Mesendoderm (in vitro differentiated cells): Measurements from ENCODE around the gene ZNF705A. TPM values are rescaled to one million over a fixed set of nuclear protein-coding genes. Genes with fewer than 3 reads are reported as not detected.
"Not testable (repeated sequence)": the region's sequence is repeated elsewhere in the genome, so short reads cannot be mapped to it uniquely, and the experiment has no call there.

Source experiments
- DNase-seq: peaks from one replicate; pipeline ENCODE4 v3.0.0; 2013
- H2AK5ac ChIP-seq: 2 replicates; pipeline ENCODE4 v1.6.1; 2013; ENCODE audit warnings: low read length, inconsistent platforms
- H2BK120ac ChIP-seq: 2 replicates; pipeline ENCODE4 v1.6.1; 2013; ENCODE audit warnings: low read depth, mild to moderate bottlenecking, low read length, moderate library complexity, mixed read lengths
- H2BK15ac ChIP-seq: replicated peaks from 2 replicates; pipeline ENCODE4 v1.6.1; 2013; ENCODE audit warnings: low read depth, mild to moderate bottlenecking, moderate library complexity
- H2BK5ac ChIP-seq: 2 replicates; pipeline ENCODE4 v1.6.1; 2013; ENCODE audit warnings: low read length, inconsistent platforms
- H3K18ac ChIP-seq: 2 replicates; pipeline ENCODE4 v1.6.1; 2013; ENCODE audit warnings: mild to moderate bottlenecking, low read length, mixed read lengths
- H3K23ac ChIP-seq: one replicate; pipeline ENCODE4 v1.6.1; 2013; ENCODE audit warnings: low read length
- H3K27ac ChIP-seq: 2 replicates; pipeline ENCODE4 v1.5.1; 2013; ENCODE audit warnings: low read depth, mild to moderate bottlenecking, inconsistent platforms, low read length, moderate library complexity
- H3K27me3 ChIP-seq: 2 replicates; pipeline ENCODE4 v1.6.1; 2013; ENCODE audit warnings: low read length, control low read depth, mild to moderate bottlenecking, inconsistent platforms; ENCODE audit not compliant: insufficient read depth, poor library complexity
- H3K36me3 ChIP-seq: 2 replicates; pipeline ENCODE4 v1.6.1; 2013; ENCODE audit warnings: low read length, inconsistent platforms; ENCODE audit not compliant: control insufficient read depth, insufficient read depth
- H3K4ac ChIP-seq: one replicate; pipeline ENCODE4 v1.6.1; 2013; ENCODE audit warnings: low read depth, mild to moderate bottlenecking, low read length, moderate library complexity
- H3K4me1 ChIP-seq: 2 replicates; pipeline ENCODE4 v1.6.1; 2013; ENCODE audit warnings: low read depth, low read length, inconsistent platforms; ENCODE audit not compliant: control insufficient read depth
- H3K4me2 ChIP-seq: 2 replicates; pipeline ENCODE4 v1.6.1; 2013; ENCODE audit warnings: low read length
- H3K4me3 ChIP-seq: 2 replicates; pipeline ENCODE4 v1.5.1; 2013; ENCODE audit warnings: mild to moderate bottlenecking, low read length
- H3K56ac ChIP-seq: one replicate; pipeline ENCODE4 v1.6.1; 2013; ENCODE audit warnings: low read length
- H3K79me1 ChIP-seq: 2 replicates; pipeline ENCODE4 v1.6.1; 2013; ENCODE audit warnings: low read length, inconsistent platforms
- H3K79me2 ChIP-seq: 2 replicates; pipeline ENCODE4 v1.6.1; 2013; ENCODE audit warnings: mild to moderate bottlenecking, low read length; ENCODE audit not compliant: control insufficient read depth, insufficient read depth
- H3K9ac ChIP-seq: 2 replicates; pipeline ENCODE4 v1.6.1; 2013; ENCODE audit warnings: low read length, inconsistent platforms
- H4K5ac ChIP-seq: one replicate; pipeline ENCODE4 v1.6.1; 2013; ENCODE audit warnings: low read length
- H4K8ac ChIP-seq: one replicate; pipeline ENCODE4 v1.6.1; 2013; ENCODE audit warnings: low read depth, mild to moderate bottlenecking, control low read depth, low read length, moderate library complexity
- WGBS: extraction: QIAGEN DNeasy Blood & Tissue Kit; methylation state at CpG from one replicate; pipeline ENCODE4 v1.1.7; 2013; ENCODE audit warnings: low lambda C conversion rate, missing lambda C conversion rate; ENCODE audit not compliant: insufficient coverage; ENCODE audit errors: extremely low coverage; 5-methylcytosine and 5-hydroxymethylcytosine counted together
- polyA plus RNA-seq, 2 experiments: library from polyadenylated mRNA; stranded (reverse); fragments of 200-250 nt; gene quantifications; one replicate each; pipeline ENCODE4 v1.2.3, GENCODE V29; 2013

The ZNF705A gene
- polyA plus RNA-seq (2013, experiment 1 of 2), result not detected
- not detected for polyA plus RNA-seq (2013, experiment 2 of 2)

GRCh38 chr12:8156845-8157244, at the start of gene ZNF705A:
Gene ZNF705A (plus strand): TSS chr12:8157015. CDS start chr12:8172626, 15,611 bp downstream.
- H3K27me3 ChIP-seq, result no peaks in the 10 kb centered on the region
- no peak within 1 kb of the TSS for H4K8ac ChIP-seq
- no peak within 1 kb of the TSS for H3K9ac ChIP-seq
- no peak within 1 kb of the TSS for H4K5ac ChIP-seq
- H3K79me2 ChIP-seq, result no peaks in the 10 kb centered on the region
- H3K4me1 ChIP-seq, result no peaks in the 10 kb centered on the region
- H3K27ac ChIP-seq, result no peak within 1 kb of the TSS
- H3K79me1 ChIP-seq, result no peaks in the 10 kb centered on the region
- no peak within 1 kb of the TSS for H3K23ac ChIP-seq
- H3K4ac ChIP-seq, result no peak within 1 kb of the TSS
- H2BK15ac ChIP-seq, result no peak within 1 kb of the TSS
- H2BK5ac ChIP-seq, result no peak within 1 kb of the TSS
- no CpG with 5 or more reads among the region's 3 CpGs for WGBS
- no peak within 1 kb of the TSS for H3K4me3 ChIP-seq
- no peak within 1 kb of the TSS for H3K18ac ChIP-seq
- peak; percentile 10 for DNase-seq
- no peak within 1 kb of the TSS for H3K56ac ChIP-seq
- H3K4me2 ChIP-seq, result no peak within 1 kb of the TSS
- no peak within 1 kb of the TSS for H2BK120ac ChIP-seq
- H3K36me3 ChIP-seq, result no peaks in the 10 kb centered on the region
- H2AK5ac ChIP-seq, result no peak within 1 kb of the TSS

- Histone ChIP-seq H3K18ac (no peak overlapping the region), H2BK5ac (no peak overlapping the region), H3K4me2 (no peak overlapping the region), H3K27ac (no peak overlapping the region), H3K4me3 (no peak overlapping the region), H3K56ac (no peak overlapping the region), H3K9ac (no peak overlapping the region), H2BK15ac (no peak overlapping the region), H3K4me1 (no peaks in the 10 kb centered on the region), H3K79me2 (no peaks in the 10 kb centered on the region), H3K36me3 (no peaks in the 10 kb centered on the region), H4K5ac (no peak overlapping the region), H3K27me3 (no peaks in the 10 kb centered on the region), H2BK120ac (no peak overlapping the region), H3K79me1 (no peaks in the 10 kb centered on the region), H2AK5ac (no peak overlapping the region), H4K8ac (no peak overlapping the region), H3K23ac (no peak overlapping the region), H3K4ac (no peak overlapping the region)
- WGBS, result no CpG with 5 or more reads among the region's 3 CpGs
- peak; percentile 81 for DNase-seq
These were observed 47.9 kb upstream of the ZNF705A start for GRCh38 chr12:8108808-8109398.

- not testable (repeated sequence) for H2BK15ac ChIP-seq, H4K8ac ChIP-seq, H3K4me3 ChIP-seq, H4K5ac ChIP-seq, H2BK5ac ChIP-seq, H3K4me1 ChIP-seq, H3K23ac ChIP-seq, H3K4ac ChIP-seq, H3K27ac ChIP-seq, H3K27me3 ChIP-seq, H3K56ac ChIP-seq, H3K36me3 ChIP-seq, H3K79me2 ChIP-seq, H3K79me1 ChIP-seq, H3K9ac ChIP-seq, DNase-seq, H2AK5ac ChIP-seq, H3K4me2 ChIP-seq, H3K18ac ChIP-seq, H2BK120ac ChIP-seq
- no CpG with 5 or more reads among the region's 4 CpGs for WGBS
These were observed 43.7 kb upstream of the ZNF705A start for GRCh38 chr12:8113117-8113516.

GRCh38 chr12:8120072-8120713, 36.6 kb upstream of the ZNF705A start:
- Histone ChIP-seq H2AK5ac (no peak overlapping the region), H3K36me3 (no peaks in the 10 kb centered on the region), H3K4me1 (no peaks in the 10 kb centered on the region), H3K18ac (no peak overlapping the region), H3K79me2 (no peaks in the 10 kb centered on the region), H2BK120ac (no peak overlapping the region), H3K27ac (no peak overlapping the region), H3K9ac (no peak overlapping the region), H3K27me3 (no peaks in the 10 kb centered on the region), H2BK15ac (no peak overlapping the region), H3K56ac (no peak overlapping the region), H3K4me2 (no peak overlapping the region), H3K23ac (no peak overlapping the region), H2BK5ac (no peak overlapping the region), H3K4me3 (no peak overlapping the region), H4K8ac (no peak overlapping the region), H3K4ac (no peak overlapping the region), H3K79me1 (no peaks in the 10 kb centered on the region), H4K5ac (no peak overlapping the region)
- peak; percentile 29 for DNase-seq
- WGBS, result no CpG with 5 or more reads among the region's 4 CpGs

- no peak for DNase-seq
- WGBS, result no CpG with 5 or more reads among the region's 5 CpGs
- no peak within 1 kb of the TSS for H3K23ac ChIP-seq
These were observed 33.5 kb upstream of the ZNF705A start, which contains the start of gene CLEC4A for GRCh38 chr12:8123124-8123912. Gene CLEC4A (plus strand): TSS chr12:8123617. CDS start chr12:8123879, 262 bp downstream.

More at GRCh38 chr12:8123124-8123912, 33.5 kb upstream of the ZNF705A start, which contains the start of gene CLEC4A:
- H4K5ac ChIP-seq, result no peak within 1 kb of the TSS
- H3K9ac ChIP-seq, result no peak within 1 kb of the TSS
- no peak within 1 kb of the TSS for H3K27ac ChIP-seq
- no peak within 1 kb of the TSS for H2BK120ac ChIP-seq
- no peak within 1 kb of the TSS for H2AK5ac ChIP-seq
- H3K4me3 ChIP-seq, result no peak within 1 kb of the TSS
- H3K36me3 ChIP-seq, result no peaks in the 10 kb centered on the region
- H4K8ac ChIP-seq, result no peak within 1 kb of the TSS
- H3K4me2 ChIP-seq, result no peak within 1 kb of the TSS
- H3K79me1 ChIP-seq, result no peaks in the 10 kb centered on the region
- no peaks in the 10 kb centered on the region for H3K79me2 ChIP-seq
- H3K18ac ChIP-seq, result no peak within 1 kb of the TSS
- no peak within 1 kb of the TSS for H2BK5ac ChIP-seq
- H3K56ac ChIP-seq, result no peak within 1 kb of the TSS
- H2BK15ac ChIP-seq, result no peak within 1 kb of the TSS
- H3K4ac ChIP-seq, result no peak within 1 kb of the TSS
- H3K27me3 ChIP-seq, result no peaks in the 10 kb centered on the region
- H3K4me1 ChIP-seq, result no peaks in the 10 kb centered on the region
